Astrocyte (in vitro differentiated cells and primary cell): ENCODE measurements around the gene PTPRN2. TPM values are rescaled to one million over a fixed set of nuclear protein-coding genes. Genes with fewer than 3 reads are reported as not detected.

Experiments
- DNase-seq: peaks from one replicate; pipeline ENCODE4 v3.0.0-alpha.2; 2010; ENCODE audit warnings: low read depth
- FAIRE-seq: peaks from 2 replicates; lab custom pipeline; 2011; peaks lifted over from hg19 to GRCh38; lab: Jason Lieb, UNC
- H2AFZ ChIP-seq: 2 replicates; pipeline ENCODE4 v1.6.0; 2012; ENCODE audit warnings: low read depth, low read length, inconsistent platforms
- H3K27ac ChIP-seq: 2 replicates; pipeline ENCODE4 v1.5.1; 2011; ENCODE audit warnings: low read depth, low read length, inconsistent platforms
- H3K27me3 ChIP-seq: 2 replicates; pipeline ENCODE4 v1.6.0; 2011; ENCODE audit warnings: low read length, inconsistent platforms; ENCODE audit not compliant: insufficient read depth
- H3K36me3 ChIP-seq: 2 replicates; pipeline ENCODE4 v1.5.1; 2011; ENCODE audit warnings: low read length, inconsistent platforms; ENCODE audit not compliant: insufficient read depth
- H3K4me1 ChIP-seq: 2 replicates; pipeline ENCODE4 v1.5.1; 2011; ENCODE audit warnings: low read length, inconsistent platforms; ENCODE audit not compliant: insufficient read depth
- H3K4me2 ChIP-seq: 2 replicates; pipeline ENCODE4 v1.6.0; 2012; ENCODE audit warnings: low read length, inconsistent platforms
- H3K4me3 ChIP-seq: 2 replicates; pipeline ENCODE4 v1.5.1; 2011; ENCODE audit warnings: low read depth, mild to moderate bottlenecking, low read length, inconsistent platforms; ENCODE audit not compliant: insufficient read depth
- H3K79me2 ChIP-seq: 2 replicates; pipeline ENCODE4 v1.6.0; 2012; ENCODE audit warnings: mild to moderate bottlenecking, low read length, inconsistent platforms; ENCODE audit not compliant: insufficient read depth
- H3K9ac ChIP-seq: 2 replicates; pipeline ENCODE4 v1.6.0; 2012; ENCODE audit warnings: mild to moderate bottlenecking, low read length, inconsistent platforms
- H3K9me3 ChIP-seq: 2 replicates; pipeline ENCODE4 v1.5.1; 2012; ENCODE audit warnings: low read depth, mild to moderate bottlenecking, low read length, inconsistent platforms; ENCODE audit not compliant: insufficient read depth
- H4K20me1 ChIP-seq: 2 replicates; pipeline ENCODE4 v1.6.0; 2012; ENCODE audit warnings: low read length, inconsistent platforms; ENCODE audit not compliant: insufficient read depth
- H3K27ac Mint-ChIP-seq: one replicate; pipeline ENCODE4 v1.8.0; 2021; ENCODE audit warnings: mild to moderate bottlenecking, mixed read lengths; ENCODE audit not compliant: unreplicated experiment
- H3K27me3 Mint-ChIP-seq: one replicate; pipeline ENCODE4 v1.8.0; 2021; ENCODE audit warnings: low read depth, mixed read lengths; ENCODE audit not compliant: unreplicated experiment
- H3K36me3 Mint-ChIP-seq: one replicate; pipeline ENCODE4 v1.8.0; 2021; ENCODE audit warnings: low read depth, mixed read lengths; ENCODE audit not compliant: unreplicated experiment
- H3K4me1 Mint-ChIP-seq: one replicate; pipeline ENCODE4 v1.8.0; 2021; ENCODE audit warnings: low read depth, mixed read lengths; ENCODE audit not compliant: unreplicated experiment
- H3K4me3 Mint-ChIP-seq: one replicate; pipeline ENCODE4 v1.8.0; 2021; ENCODE audit warnings: mild to moderate bottlenecking, moderate library complexity, mixed read lengths; ENCODE audit not compliant: unreplicated experiment
- H3K9me3 Mint-ChIP-seq: one replicate; pipeline ENCODE4 v1.8.0; 2021; ENCODE audit warnings: mild to moderate bottlenecking, mixed read lengths; ENCODE audit not compliant: unreplicated experiment
- EZH2 ChIP-seq: IDR thresholded peaks from 2 replicates; pipeline ENCODE4 v1.6.1; 2012; ENCODE audit warnings: mild to moderate bottlenecking, low read length, inconsistent platforms; ENCODE audit not compliant: insufficient read depth
- total RNA-seq: library from RNA; stranded (reverse); gene quantifications from 2 replicates; pipeline ENCODE4 v1.2.1, GENCODE V29; 2021
- TF ChIP-seq, protein P1 (sequence below): IDR thresholded peaks from 2 replicates; pipeline ENCODE4 v1.5.1; 2011; ENCODE audit warnings: low read depth, mild to moderate bottlenecking, inconsistent platforms, low read length, moderate library complexity; ENCODE audit not compliant: insufficient read depth

PTPRN2 gene
- total RNA-seq, 1 donor from 2014 or later: 0.09 TPM

- no peaks in the 10 kb centered on the region for H3K4me1 Mint-ChIP-seq
Observed at GRCh38 chr7:158125721-158126120, 461.9 kb downstream of the PTPRN2 start.

GRCh38 chr7:158125091-158125490 is 462.5 kb downstream of the PTPRN2 start:
- no peak for DNase-seq
- Histone ChIP-seq H3K27ac (no peak overlapping the region), H3K79me2 (no peaks in the 10 kb centered on the region), H3K36me3 (no peaks in the 10 kb centered on the region), H2AFZ (no peak overlapping the region), H3K4me3 (no peak overlapping the region), H3K4me2 (no peak overlapping the region), H3K9ac (no peak overlapping the region), H4K20me1 (no peaks in the 10 kb centered on the region), H3K4me1 (no peaks in the 10 kb centered on the region), H3K9me3 (peaks cover 24% of the 10 kb centered on the region), H3K27me3 (no peaks in the 10 kb centered on the region)
- Mint-ChIP-seq H3K36me3 (no peaks in the 10 kb centered on the region), H3K27me3 (no peaks in the 10 kb centered on the region), H3K4me1 (no peaks in the 10 kb centered on the region), H3K9me3 (peaks cover 25% of the 10 kb centered on the region), H3K4me3 (no peak overlapping the region), H3K27ac (no peak overlapping the region)
- TF ChIP-seq, protein P1, sequence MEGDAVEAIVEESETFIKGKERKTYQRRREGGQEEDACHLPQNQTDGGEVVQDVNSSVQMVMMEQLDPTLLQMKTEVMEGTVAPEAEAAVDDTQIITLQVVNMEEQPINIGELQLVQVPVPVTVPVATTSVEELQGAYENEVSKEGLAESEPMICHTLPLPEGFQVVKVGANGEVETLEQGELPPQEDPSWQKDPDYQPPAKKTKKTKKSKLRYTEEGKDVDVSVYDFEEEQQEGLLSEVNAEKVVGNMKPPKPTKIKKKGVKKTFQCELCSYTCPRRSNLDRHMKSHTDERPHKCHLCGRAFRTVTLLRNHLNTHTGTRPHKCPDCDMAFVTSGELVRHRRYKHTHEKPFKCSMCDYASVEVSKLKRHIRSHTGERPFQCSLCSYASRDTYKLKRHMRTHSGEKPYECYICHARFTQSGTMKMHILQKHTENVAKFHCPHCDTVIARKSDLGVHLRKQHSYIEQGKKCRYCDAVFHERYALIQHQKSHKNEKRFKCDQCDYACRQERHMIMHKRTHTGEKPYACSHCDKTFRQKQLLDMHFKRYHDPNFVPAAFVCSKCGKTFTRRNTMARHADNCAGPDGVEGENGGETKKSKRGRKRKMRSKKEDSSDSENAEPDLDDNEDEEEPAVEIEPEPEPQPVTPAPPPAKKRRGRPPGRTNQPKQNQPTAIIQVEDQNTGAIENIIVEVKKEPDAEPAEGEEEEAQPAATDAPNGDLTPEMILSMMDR: no peak
- no peak for TF ChIP-seq EZH2
- no peak for FAIRE-seq

More at GRCh38 chr7:158125721-158126120, 461.9 kb downstream of the PTPRN2 start:
- H3K9me3 Mint-ChIP-seq: peaks cover 25% of the 10 kb centered on the region
- Histone ChIP-seq H3K4me1 (no peaks in the 10 kb centered on the region), H3K9ac (no peak overlapping the region), H3K79me2 (no peaks in the 10 kb centered on the region), H3K27ac (no peak overlapping the region), H2AFZ (no peak overlapping the region), H4K20me1 (no peaks in the 10 kb centered on the region), H3K27me3 (no peaks in the 10 kb centered on the region), H3K9me3 (peaks cover 30% of the 10 kb centered on the region), H3K4me3 (no peak overlapping the region), H3K36me3 (no peaks in the 10 kb centered on the region), H3K4me2 (no peak overlapping the region)
- FAIRE-seq (no peak), DNase-seq (no peak)
- no peak overlapping the region for H3K4me3 Mint-ChIP-seq
- TF ChIP-seq, protein P1: no peak
- no peak for TF ChIP-seq EZH2
- H3K27me3 Mint-ChIP-seq: no peaks in the 10 kb centered on the region
- H3K27ac Mint-ChIP-seq: no peak overlapping the region
- H3K36me3 Mint-ChIP-seq: no peaks in the 10 kb centered on the region

DNA sequence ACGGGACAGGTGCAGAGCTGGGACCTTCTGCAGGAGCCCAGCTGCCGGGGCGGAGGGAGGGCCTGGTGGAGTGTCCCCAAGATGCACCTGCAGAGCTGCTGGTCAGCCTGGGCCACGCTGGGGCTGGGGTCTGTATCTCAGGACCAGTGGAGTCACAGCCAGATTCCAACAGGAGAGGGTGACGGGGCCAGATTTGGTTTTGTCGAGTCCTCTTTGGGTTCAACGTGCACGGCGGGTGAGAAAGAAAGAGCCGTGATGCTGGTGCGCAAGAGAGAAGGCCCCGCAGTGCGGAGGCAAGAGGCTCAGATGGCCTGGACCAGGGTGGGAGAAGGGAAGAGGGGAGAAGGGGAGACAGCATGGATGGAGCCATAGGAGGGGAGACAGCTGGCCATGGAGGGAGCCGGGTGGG is 462.9 kb downstream of the PTPRN2 start:
- DNase-seq (no peak), FAIRE-seq (no peak)
- H3K4me2 ChIP-seq: no peak overlapping the region
- H3K27me3 Mint-ChIP-seq: no peaks in the 10 kb centered on the region
- H3K9ac ChIP-seq: no peak overlapping the region
- no peak overlapping the region for H3K4me3 Mint-ChIP-seq
- H3K4me1 ChIP-seq: no peaks in the 10 kb centered on the region
- H3K27ac Mint-ChIP-seq: no peak overlapping the region
- no peak overlapping the region for H2AFZ ChIP-seq
- H3K4me1 Mint-ChIP-seq: no peaks in the 10 kb centered on the region
- H3K36me3 Mint-ChIP-seq: no peaks in the 10 kb centered on the region
- no peaks in the 10 kb centered on the region for H3K36me3 ChIP-seq
- no peaks in the 10 kb centered on the region for H3K27me3 ChIP-seq
- no peaks in the 10 kb centered on the region for H4K20me1 ChIP-seq
- H3K9me3 ChIP-seq: peaks cover 20% of the 10 kb centered on the region
- peaks cover 27% of the 10 kb centered on the region for H3K9me3 Mint-ChIP-seq
- no peak overlapping the region for H3K27ac ChIP-seq
- no peak for TF ChIP-seq EZH2
- TF ChIP-seq, protein P1: no peak
- no peak overlapping the region for H3K4me3 ChIP-seq
- no peaks in the 10 kb centered on the region for H3K79me2 ChIP-seq
